Measurements from ENCODE around the gene SOX15.
A peak's percentile ranks its signal among the peaks of the same experiment; 100 is the strongest.

The SOX15 gene

DNA sequence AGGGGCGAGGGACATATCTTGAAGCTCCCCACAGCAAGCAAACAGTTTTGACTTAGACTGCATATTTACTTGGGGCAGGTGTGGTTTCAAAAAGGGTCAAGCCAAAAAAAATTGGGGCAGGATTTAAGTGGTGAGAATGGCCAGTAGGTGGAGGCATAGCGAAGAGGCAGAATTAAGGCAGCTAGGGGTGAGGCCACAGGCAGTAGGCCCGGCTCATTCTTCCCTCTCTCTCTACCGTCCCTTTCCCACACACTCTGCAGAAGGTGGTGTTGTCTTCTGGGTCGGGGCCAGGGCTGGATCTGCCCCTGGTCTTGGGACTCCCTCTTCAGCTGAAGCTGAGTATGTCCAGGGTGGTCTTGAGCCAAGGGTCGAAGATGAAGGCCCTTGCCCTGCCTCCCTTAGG is 42.6 kb upstream of the SOX15 start:
- Histone ChIP-seq H3K4me1 (ENCODE audit: control insufficient read depth in 2 of 2, insufficient read depth in 1 of 2, low read depth in 1 of 2, low read length in 2 of 2) (peaks cover 7 to 27% of the 10 kb centered on the region in 2 donors), H2BK5ac (ENCODE audit: low read length) (no peak overlapping the region), H2BK12ac (ENCODE audit: low read length) (no peak overlapping the region), H3K4ac (ENCODE audit: low read length) (no peak overlapping the region), H2AK5ac (ENCODE audit: low read depth, low read length) (no peak overlapping the region), H3K9ac (ENCODE audit: low read depth, low read length, poor library complexity) (peak overlapping the region; percentile 65), H3K18ac (ENCODE audit: low read length) (peak overlapping the region; percentile 36), H3K14ac (ENCODE audit: low read length) (no peak overlapping the region), H3K4me2 (ENCODE audit: insufficient read depth, low read length, poor library complexity, severe bottlenecking) (no peak overlapping the region), H3K9me3 (replicated peaks in 1 of 2; ENCODE audit: control insufficient read depth in 2 of 2, insufficient read depth in 1 of 2, low read depth in 1 of 2, low read length in 2 of 2) (no peaks in the 10 kb centered on the region), H3K4me3 (ENCODE audit: low read length in 2 of 2) (no peak overlapping the region), H3K79me1 (ENCODE audit: low read depth, low read length) (no peaks in the 10 kb centered on the region), H2AFZ (ENCODE audit: low read length) (no peak overlapping the region), H3K23ac (ENCODE audit: low read depth, low read length, poor library complexity) (peak overlapping the region; percentile 40), H3K36me3 (replicated peaks in 1 of 2; ENCODE audit: control insufficient read depth in 2 of 2, insufficient read depth in 2 of 2, low read length in 2 of 2) (no peaks in the 10 kb centered on the region), H2BK120ac (ENCODE audit: low read depth, low read length) (no peak overlapping the region), H3K27me3 (ENCODE audit: control insufficient read depth in 3 of 3, insufficient read depth in 3 of 3, low read depth in 1 of 3, low read length in 3 of 3) (no peaks in the 10 kb centered on the region), H4K8ac (ENCODE audit: low read depth, low read length) (no peak overlapping the region), H2BK15ac (ENCODE audit: low read length) (peak overlapping the region; percentile 42), H4K91ac (ENCODE audit: low read depth, low read length, poor library complexity) (no peak overlapping the region), H3K27ac (replicated peaks; ENCODE audit: low read length) (no peak overlapping the region)
- no CpG with 5 or more reads among the region's 6 CpGs for WGBS, 2 donors (ENCODE audit: extremely low coverage in 2 of 2, insufficient read length in 2 of 2, insufficient replicate concordance in 1 of 2)
- DNase-seq (ENCODE audit: low spot score) = no peak

DNA sequence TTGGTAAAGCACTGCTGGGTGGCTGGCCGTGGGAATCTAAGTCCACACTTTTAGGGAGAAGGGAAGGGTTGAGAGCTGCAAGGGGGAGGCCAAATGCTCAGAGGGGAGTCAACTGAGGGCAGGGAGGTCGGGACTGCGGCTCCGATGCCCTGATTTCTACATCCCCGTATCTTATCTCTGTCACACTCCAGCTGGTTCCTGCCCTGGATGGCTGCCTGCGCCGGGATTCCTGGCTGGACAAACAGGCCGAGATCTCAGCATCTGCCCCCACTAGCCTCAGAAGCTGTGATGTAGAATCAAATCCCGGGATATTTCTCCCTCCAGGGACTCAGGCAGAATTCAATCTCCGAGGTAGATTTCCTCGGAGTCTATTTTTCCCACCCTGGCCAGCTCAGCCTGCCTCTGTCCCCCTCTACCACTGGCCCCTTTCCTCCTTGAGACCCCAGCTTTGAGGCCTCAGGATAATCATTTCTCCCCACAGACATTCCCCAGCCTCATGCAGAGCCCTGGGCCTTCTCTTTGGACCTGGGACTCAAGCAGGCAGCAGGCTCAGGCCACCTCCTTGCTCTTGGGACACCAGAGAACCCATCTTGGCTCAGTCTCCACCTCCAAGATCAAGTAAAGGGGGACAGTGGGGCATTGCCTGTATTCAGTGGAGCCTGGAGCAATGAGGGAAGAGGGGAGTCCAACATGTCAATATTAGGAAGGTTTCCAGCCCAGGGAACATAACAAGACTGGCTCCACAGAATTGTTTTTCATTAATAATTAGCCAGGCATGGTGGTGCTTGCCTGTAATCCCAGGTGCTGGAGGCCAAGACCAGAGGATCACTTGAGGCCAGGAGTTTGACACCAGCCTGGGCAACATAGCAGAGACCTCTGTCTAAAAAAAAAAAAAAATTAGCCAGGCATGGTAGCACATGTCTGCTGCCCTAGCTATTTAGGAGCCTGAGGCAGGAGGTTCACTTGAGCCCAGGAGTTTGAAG is 41.8 kb upstream of the SOX15 start:
- no CpG with 5 or more reads among the region's 11 CpGs for WGBS, 2 donors (ENCODE audit: extremely low coverage in 2 of 2, insufficient read length in 2 of 2, insufficient replicate concordance in 1 of 2)
- no peak overlapping the region for H3K4me3 ChIP-seq (ENCODE audit: low read length in 2 of 2)
- H2BK15ac ChIP-seq (ENCODE audit: low read length) = no peak overlapping the region
- H3K4me1 ChIP-seq (ENCODE audit: control insufficient read depth in 2 of 2, insufficient read depth in 1 of 2, low read depth in 1 of 2, low read length in 2 of 2) = peaks cover 9 to 27% of the 10 kb centered on the region in 2 donors
- DNase-seq (ENCODE audit: low spot score) = no peak
- H3K36me3 ChIP-seq (replicated peaks in 1 of 2; ENCODE audit: control insufficient read depth in 2 of 2, insufficient read depth in 2 of 2, low read length in 2 of 2) = no peaks in the 10 kb centered on the region
- H2BK12ac ChIP-seq (ENCODE audit: low read length) = no peak overlapping the region
- no peak overlapping the region for H3K18ac ChIP-seq (ENCODE audit: low read length)
- no peak overlapping the region for H3K27ac ChIP-seq (replicated peaks; ENCODE audit: low read length)
- H2BK120ac ChIP-seq (ENCODE audit: low read depth, low read length) = no peak overlapping the region
- H3K79me1 ChIP-seq (ENCODE audit: low read depth, low read length) = no peaks in the 10 kb centered on the region
- H4K91ac ChIP-seq (ENCODE audit: low read depth, low read length, poor library complexity) = no peak overlapping the region
- no peak overlapping the region for H2AFZ ChIP-seq (ENCODE audit: low read length)
- no peak overlapping the region for H4K8ac ChIP-seq (ENCODE audit: low read depth, low read length)
- H3K9me3 ChIP-seq (replicated peaks in 1 of 2; ENCODE audit: control insufficient read depth in 2 of 2, insufficient read depth in 1 of 2, low read depth in 1 of 2, low read length in 2 of 2) = no peaks in the 10 kb centered on the region
- H3K27me3 ChIP-seq (ENCODE audit: control insufficient read depth in 3 of 3, insufficient read depth in 3 of 3, low read depth in 1 of 3, low read length in 3 of 3) = no peaks in the 10 kb centered on the region
- peak overlapping the region; percentile 30 for H3K9ac ChIP-seq (ENCODE audit: low read depth, low read length, poor library complexity)
- H3K23ac ChIP-seq (ENCODE audit: low read depth, low read length, poor library complexity) = no peak overlapping the region
- no peak overlapping the region for H3K4ac ChIP-seq (ENCODE audit: low read length)
- H3K14ac ChIP-seq (ENCODE audit: low read length) = no peak overlapping the region
- H3K4me2 ChIP-seq (ENCODE audit: insufficient read depth, low read length, poor library complexity, severe bottlenecking) = no peak overlapping the region
- H2AK5ac ChIP-seq (ENCODE audit: low read depth, low read length) = peak overlapping the region; percentile 99
- H2BK5ac ChIP-seq (ENCODE audit: low read length) = peak overlapping the region; percentile 16

DNA sequence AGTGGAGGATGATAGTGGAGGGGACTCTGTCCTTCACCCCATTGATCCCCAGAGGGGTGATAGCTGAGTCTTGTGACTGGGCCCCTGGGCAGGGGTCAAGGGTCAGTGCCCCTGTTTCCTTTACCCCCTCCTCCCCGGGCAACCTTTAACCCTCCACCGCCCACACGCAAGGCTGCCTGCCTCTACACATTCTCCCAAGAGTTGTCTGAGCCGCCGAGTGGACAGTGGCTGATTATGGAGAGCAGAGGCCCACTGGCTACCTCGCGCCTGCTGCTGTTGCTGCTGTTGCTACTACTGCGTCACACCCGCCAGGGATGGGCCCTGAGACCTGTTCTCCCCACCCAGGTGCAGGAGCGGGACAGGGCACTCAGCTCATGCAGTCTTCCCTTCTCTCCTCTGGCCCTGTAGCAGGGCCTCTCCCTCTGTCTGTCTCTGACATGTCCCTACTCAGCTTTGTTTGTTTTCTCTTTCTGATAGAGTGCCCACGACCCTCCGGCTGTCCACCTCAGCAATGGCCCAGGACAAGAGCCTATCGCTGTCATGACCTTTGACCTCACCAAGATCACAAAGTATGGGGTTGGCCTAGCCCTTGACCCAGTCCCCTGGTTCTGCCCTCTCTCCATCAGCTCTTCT is 40.2 kb upstream of the SOX15 start, which contains the start of gene SHBG:
TSS of gene SHBG (plus strand) at position 197 of the 633 bp plus-strand sequence. CDS start at position 235, 38 bp downstream.
- Histone ChIP-seq H2AFZ (ENCODE audit: low read length) (peak within 1 kb of the TSS; percentile 67), H2BK5ac (ENCODE audit: low read length) (no peak within 1 kb of the TSS), H4K8ac (ENCODE audit: low read depth, low read length) (no peak within 1 kb of the TSS), H4K91ac (ENCODE audit: low read depth, low read length, poor library complexity) (peak within 1 kb of the TSS; percentile 82), H3K4ac (ENCODE audit: low read length) (no peak within 1 kb of the TSS), H2BK15ac (ENCODE audit: low read length) (peak within 1 kb of the TSS; percentile 16), H3K18ac (ENCODE audit: low read length) (peak within 1 kb of the TSS; percentile 81), H3K36me3 (replicated peaks in 1 of 2; ENCODE audit: control insufficient read depth in 2 of 2, insufficient read depth in 2 of 2, low read length in 2 of 2) (peaks cover 0 to 7% of the 10 kb centered on the region in 2 donors), H3K9me3 (replicated peaks in 1 of 2; ENCODE audit: control insufficient read depth in 2 of 2, insufficient read depth in 1 of 2, low read depth in 1 of 2, low read length in 2 of 2) (no peaks in the 10 kb centered on the region), H3K9ac (ENCODE audit: low read depth, low read length, poor library complexity) (peak within 1 kb of the TSS; percentile 33), H2AK5ac (ENCODE audit: low read depth, low read length) (peak within 1 kb of the TSS; percentile 99), H3K4me1 (ENCODE audit: control insufficient read depth in 2 of 2, insufficient read depth in 1 of 2, low read depth in 1 of 2, low read length in 2 of 2) (peaks cover 8 to 19% of the 10 kb centered on the region in 2 donors), H2BK12ac (ENCODE audit: low read length) (peak within 1 kb of the TSS; percentile 46), H3K4me3 (ENCODE audit: low read length in 2 of 2) (no peak within 1 kb of the TSS), H3K14ac (ENCODE audit: low read length) (peak within 1 kb of the TSS; percentile 63), H3K27ac (replicated peaks; ENCODE audit: low read length) (no peak within 1 kb of the TSS), H3K27me3 (ENCODE audit: control insufficient read depth in 3 of 3, insufficient read depth in 3 of 3, low read depth in 1 of 3, low read length in 3 of 3) (no peaks in the 10 kb centered on the region), H3K4me2 (ENCODE audit: insufficient read depth, low read length, poor library complexity, severe bottlenecking) (no peak within 1 kb of the TSS), H3K79me1 (ENCODE audit: low read depth, low read length) (no peaks in the 10 kb centered on the region), H2BK120ac (ENCODE audit: low read depth, low read length) (no peak within 1 kb of the TSS), H3K23ac (ENCODE audit: low read depth, low read length, poor library complexity) (peak within 1 kb of the TSS; percentile 13)
- no CpG with 5 or more reads among the region's 13 CpGs for WGBS, 2 donors (ENCODE audit: extremely low coverage in 2 of 2, insufficient read length in 2 of 2, insufficient replicate concordance in 1 of 2)
- DNase-seq (ENCODE audit: low spot score) = no peak

Data from neuronal stem cell (in vitro differentiated cells).